GOT3 (cell line): Measurements from ENCODE around the gene UGT1A8.

Experiments
- DNase-seq: peaks from one replicate; lab custom pipeline; 2025; ENCODE audit warnings: mixed read lengths; lab: John Stamatoyannopoulos, UW

UGT1A8 gene

GRCh38 chr2:233819884-233820773 lies 202.7 kb downstream of the UGT1A8 start:
- no peak for DNase-seq

GRCh38 chr2:233820774-233821105 lies 203.3 kb downstream of the UGT1A8 start:
- no peak for DNase-seq

GRCh38 chr2:233821196-233821595 lies 203.8 kb downstream of the UGT1A8 start:
- no peak for DNase-seq

GRCh38 chr2:233821709-233822100 lies 204.3 kb downstream of the UGT1A8 start:
- DNase-seq: no peak

GRCh38 chr2:233822101-233822771 lies 204.8 kb downstream of the UGT1A8 start:
- DNase-seq: no peak
